K562 (cell line): ENCODE results near the gene TAS2R20. TPM values are rescaled to one million over a fixed set of nuclear protein-coding genes. Genes with fewer than 3 reads are reported as not detected.

ENCODE experiments used
- ATAC-seq: fragments of 200-7000 bp; cut with Tn5 transposase; 3 replicates; pipeline ENCODE4 v1.9.1; 2020; ENCODE audit warnings: moderate library complexity
- BruUV-seq: library from RNA; stranded (reverse); fragments of 400-500 nt; replicated peaks from 2 replicates; lab custom pipeline; 2021; lab: Mats Ljungman, UMichigan
- CTCF ChIA-PET: fragments of 300-600 bp; formaldehyde crosslinking; extraction: SDS; loops from one replicate; lab custom pipeline; 2021; ENCODE audit warnings: low intra/inter-chr PET ratio; lab: Yijun Ruan, JAX
- POLR2A ChIA-PET: fragments of 300-600, 350-650 bp; sonication (Branson Sonifier 250); formaldehyde crosslinking; extraction: SDS; loops from one replicate; lab custom pipeline; 2021; ENCODE audit warnings: antibody characterized with exemption, inconsistent platforms; lab: Yijun Ruan, JAX
- DNase-seq, 4 experiments: peaks; one replicate each; pipeline versions ENCODE4 v3.0.0 to v3.0.0-alpha.2; 2011 to 2018; ENCODE audit warnings: low spot score in 3 of 4, mixed read lengths in 3 of 4; ENCODE audit errors: extremely low read depth in 1 of 4
- FAIRE-seq: peaks from 2 replicates; lab custom pipeline; 2011; peaks lifted over from hg19 to GRCh38; lab: Jason Lieb, UNC
- H2AFZ ChIP-seq: 2 replicates; pipeline ENCODE4 v1.6.0; 2011; ENCODE audit warnings: low read depth, low read length, control low read depth, inconsistent platforms
- H3K27ac ChIP-seq: fragments of 200-600 bp; 3 replicates; pipeline ENCODE4 v1.8.0; 2011; ENCODE audit warnings: low read depth, mild to moderate bottlenecking, control low read depth, inconsistent platforms, low read length, moderate library complexity, mixed read lengths; ENCODE audit errors: extremely low read depth
- H3K27me3 ChIP-seq, 2 experiments: fragments of 300-600 bp in 1 of 2; 2 replicates in 1 of 2; 3 replicates in 1 of 2; pipeline versions ENCODE4 v1.6.0 to v1.8.0; 2011; ENCODE audit warnings: inconsistent platforms in 2 of 2, low read length in 2 of 2, mild to moderate bottlenecking in 1 of 2, mixed read lengths in 1 of 2, moderate library complexity in 1 of 2; ENCODE audit not compliant: control insufficient read depth in 2 of 2, insufficient read depth in 2 of 2
- H3K36me3 ChIP-seq: fragments of 300-600 bp; 3 replicates; pipeline ENCODE4 v1.8.0; 2011; ENCODE audit warnings: mild to moderate bottlenecking, low read length, inconsistent platforms; ENCODE audit not compliant: control insufficient read depth, insufficient read depth
- H3K4me1 ChIP-seq, 2 experiments: fragments of 200-600 bp in 1 of 2; replicated peaks in 1 of 2; 2 replicates in 1 of 2; 3 replicates in 1 of 2; pipeline versions ENCODE4 v1.5.1 to v1.8.0; 2011; ENCODE audit warnings: inconsistent platforms in 2 of 2, low read length in 2 of 2, mild to moderate bottlenecking in 1 of 2, mixed read lengths in 1 of 2, moderate library complexity in 1 of 2; ENCODE audit not compliant: control insufficient read depth in 2 of 2, insufficient read depth in 2 of 2
- H3K4me2 ChIP-seq: 2 replicates; pipeline ENCODE4 v1.6.1; 2011; ENCODE audit warnings: low read length, control low read depth, inconsistent platforms, mixed read lengths; ENCODE audit not compliant: insufficient read depth
- H3K4me3 ChIP-seq: fragments of 200-600 bp; sonication (generic), shearing (Covaris generic); 2 replicates; pipeline ENCODE4 v1.5.1; 2016; ENCODE audit warnings: control low read depth, inconsistent platforms
- H3K79me2 ChIP-seq: fragments of 200-600 bp; 3 replicates; pipeline ENCODE4 v1.8.0; 2011; ENCODE audit warnings: low read length, inconsistent platforms; ENCODE audit not compliant: control insufficient read depth, insufficient read depth
- H3K9ac ChIP-seq, 2 experiments: 2 replicates each; pipeline versions ENCODE4 v1.6.0 to v1.6.1; 2011; ENCODE audit warnings: low read depth in 2 of 2, low read length in 2 of 2, control low read depth in 1 of 2, inconsistent platforms in 1 of 2, mild to moderate bottlenecking in 1 of 2, mixed read lengths in 1 of 2; ENCODE audit not compliant: insufficient read depth in 1 of 2
- H3K9me1 ChIP-seq: one replicate; pipeline ENCODE4 v1.6.0; 2011; ENCODE audit warnings: inconsistent platforms, mild to moderate bottlenecking, low read length, moderate library complexity; ENCODE audit not compliant: control insufficient read depth, insufficient read depth
- H3K9me3 ChIP-seq: replicated peaks from 2 replicates; pipeline ENCODE4 v1.5.1; 2011; ENCODE audit warnings: low read depth, low read length, inconsistent platforms; ENCODE audit not compliant: control insufficient read depth, insufficient read depth
- H4K20me1 ChIP-seq: replicated peaks from 2 replicates; pipeline ENCODE4 v1.6.1; 2011; ENCODE audit warnings: low read length, inconsistent platforms, mixed read lengths; ENCODE audit not compliant: control insufficient read depth, insufficient read depth
- CBFA2T3 ChIP-seq: fragments of 450-650 bp; IDR thresholded peaks from 2 replicates; pipeline ENCODE4 v1.6.1; 2017
- CBX8 ChIP-seq: fragments of 200-600 bp; sonication (generic); IDR thresholded peaks from 2 replicates; pipeline ENCODE4 v1.6.1; 2012; ENCODE audit warnings: borderline replicate concordance, mixed run types, low read depth, mild to moderate bottlenecking, moderate library complexity, mixed read lengths, low read length, control low read depth, inconsistent platforms; ENCODE audit not compliant: poor library complexity, severe bottlenecking; ENCODE audit errors: extremely low read depth
- E2F1 ChIP-seq: sonication (generic); formaldehyde crosslinking; IDR thresholded peaks from 2 replicates; pipeline ENCODE4 v1.8.1; 2023; ENCODE audit warnings: mild to moderate bottlenecking, missing genetic modification reagents, moderate library complexity
- ELF2 ChIP-seq: fragments of 250-450 bp; sonication (Bioruptor Pico); IDR thresholded peaks from 2 replicates; pipeline ENCODE4 v1.5.0; 2021; ENCODE audit warnings: mild to moderate bottlenecking
- FOXM1 ChIP-seq, 2 experiments: fragments of 450-650 bp in 1 of 2; sonication (generic) in 1 of 2; formaldehyde crosslinking in 1 of 2; IDR thresholded peaks; 2 replicates each; pipeline versions ENCODE4 v1.6.1 to v1.9.0; 2017 to 2022; ENCODE audit warnings: low read depth in 2 of 2, mild to moderate bottlenecking in 2 of 2, missing genetic modification reagents in 1 of 2, moderate library complexity in 1 of 2
- GABPA ChIP-seq: fragments of 200-800 bp; sonication (Bioruptor generic); conservative IDR thresholded peaks from 2 replicates; pipeline ENCODE4 v1.6.1; 2016; ENCODE audit warnings: low read depth, missing genetic modification characterization, missing compliant biosample characterization
- HDAC6 ChIP-seq: IDR thresholded peaks from 2 replicates; pipeline ENCODE4 v1.6.1; 2012; ENCODE audit warnings: low read depth, mild to moderate bottlenecking, control low read depth, inconsistent platforms, low read length, moderate library complexity
- HIVEP1 ChIP-seq: fragments of 250-450 bp; sonication (Bioruptor Pico); IDR thresholded peaks from 2 replicates; pipeline ENCODE4 v1.4.0; 2020; ENCODE audit warnings: mild to moderate bottlenecking
- IFI16 ChIP-seq: fragments of 250-450 bp; sonication (Bioruptor Pico); IDR thresholded peaks from 2 replicates; pipeline ENCODE4 v2.1.2; 2022; ENCODE audit warnings: mild to moderate bottlenecking, inconsistent platforms
- IRF1 ChIP-seq: sonication (generic); formaldehyde crosslinking; IDR thresholded peaks from 2 replicates; pipeline ENCODE4 v1.8.0; 2022; ENCODE audit warnings: missing genetic modification reagents, mild to moderate bottlenecking, borderline replicate concordance
- MAFF ChIP-seq: IDR thresholded peaks from 2 replicates; pipeline ENCODE4 v1.6.1; 2012; ENCODE audit warnings: low read length, improper control_type of control experiment
- MAFK ChIP-seq: IDR thresholded peaks from 2 replicates; pipeline ENCODE4 v1.6.1; 2011; ENCODE audit warnings: low read length, improper control_type of control experiment
- MIER1 ChIP-seq: fragments of 450-650 bp; IDR thresholded peaks from 2 replicates; pipeline ENCODE4 v1.6.1; 2016; ENCODE audit warnings: antibody characterized with exemption, mild to moderate bottlenecking, low read depth
- MXI1 ChIP-seq: IDR thresholded peaks from 2 replicates; pipeline ENCODE4 v1.6.1; 2011; ENCODE audit warnings: low read depth, mild to moderate bottlenecking, improper control_type of control experiment, low read length
- RBM14 ChIP-seq: fragments of 200-400 bp; formaldehyde crosslinking; IDR thresholded peaks from 2 replicates; pipeline ENCODE4 v1.6.1; 2018; ENCODE audit warnings: low read depth, mild to moderate bottlenecking, low read length, moderate library complexity, borderline replicate concordance; ENCODE audit not compliant: insufficient read depth
- TEAD4 ChIP-seq, 2 experiments: sonication (generic) in 1 of 2; formaldehyde crosslinking in 1 of 2; IDR thresholded peaks; 2 replicates each; pipeline versions ENCODE4 v1.6.1 to v1.8.0; 2012 to 2022; ENCODE audit warnings: borderline replicate concordance in 1 of 2, inconsistent platforms in 1 of 2, low read length in 1 of 2, mild to moderate bottlenecking in 1 of 2, missing genetic modification reagents in 1 of 2
- ZNF280B ChIP-seq: fragments of 250-450 bp; sonication (Bioruptor Pico); IDR thresholded peaks from 2 replicates; pipeline ENCODE4 v1.5.1; 2021; ENCODE audit warnings: mild to moderate bottlenecking
- ZNF347 ChIP-seq: fragments of 450-650 bp; formaldehyde crosslinking; IDR thresholded peaks from 2 replicates; pipeline ENCODE4 v1.4.0; 2020; ENCODE audit warnings: low read depth, mild to moderate bottlenecking, moderate library complexity
- ZNF778 ChIP-seq: fragments of 450-650 bp; formaldehyde crosslinking; IDR thresholded peaks from 2 replicates; pipeline ENCODE4 v1.4.0; 2020; ENCODE audit warnings: mild to moderate bottlenecking, moderate library complexity
- in situ Hi-C: fragments of 300-500 bp; cut with MboI; formaldehyde crosslinking; loops from 4 replicates; pipeline ENCODE4 v1.15.0; 2018; ENCODE audit warnings: inconsistent platforms, mixed read lengths
- intact Hi-C: fragments of 100-400 bp; cut with micrococcal nuclease; formaldehyde crosslinking; loops from 2 replicates; pipeline ENCODE4 v1.14.2; 2022
- polyA plus RNA-seq, 8 experiments: library from polyadenylated mRNA; depleted of rRNA in 4 of 8; stranded (reverse) in 5 of 8; unstranded in 3 of 8; fragments of >200 nt; fragmentation: Nextera tagmentation in 2 of 8; fragmentation: Illumina TruSeq in 1 of 8; extraction: Ambion mirVana in 2 of 8; extraction: Trizol in 1 of 8; gene quantifications; 2 replicates each; pipeline versions ENCODE4 v1.2.1 to v1.2.3, GENCODE V29; 2011 to 2014; ENCODE audit warnings: inconsistent platforms in 1 of 8, missing spikeins in 1 of 8
- total RNA-seq, 7 experiments: library from RNA; depleted of rRNA in 6 of 7; stranded (reverse); fragments of >200 nt in 6 of 7; fragmentation: Illumina TruSeq in 2 of 7; extraction: Trizol in 2 of 7; gene quantifications; 2 replicates each; pipeline versions ENCODE4 v1.2.1 to v1.2.3, GENCODE V29; 2011 to 2021; ENCODE audit warnings: low replicate concordance in 1 of 7

TAS2R20 gene
- total and polyA plus RNA-seq, 9 of the 15 experiments (the other 6 are each of a cell fraction or from before 2014, with no cell fraction given), result 0.07 to 2.3 (median 0.77) TPM

GRCh38 chr12:10956085-10956484 lies 42.0 kb downstream of the TAS2R20 start:
- FAIRE-seq, result no peak
- intact Hi-C loops, result no loop called here
- H3K4me3 ChIP-seq, result no peak overlapping the region
- TF ChIP-seq ELF2 (CRISPR knock-in tag) (no peak), MAFK (no peak), ZNF280B (CRISPR knock-in tag) (no peak), GABPA (tag) (no peak), ZNF778 (CRISPR knock-in tag) (no peak), HIVEP1 (CRISPR knock-in tag) (no peak), TEAD4 (IDR thresholded peaks at IDR 0.05; ENCODE audit: low read length) (no peak), TEAD4 (CRISPR knock-in tag; IDR thresholded peaks at IDR 0.05; ENCODE audit: borderline replicate concordance) (no peak), MXI1 (no peak), FOXM1 (IDR thresholded peaks at IDR 0.05; ENCODE audit: low read depth) (no peak), FOXM1 (CRISPR knock-in tag; IDR thresholded peaks at IDR 0.05; ENCODE audit: low read depth) (no peak), RBM14 (no peak), IRF1 (CRISPR knock-in tag) (no peak), CBFA2T3 (no peak), CBX8 (no peak), HDAC6 (no peak), MIER1 (no peak), ZNF347 (no peak), MAFF (no peak), IFI16 (CRISPR knock-in tag) (no peak), E2F1 (no peak)

More at GRCh38 chr12:10956085-10956484, 42.0 kb downstream of the TAS2R20 start:
- no peaks in the 10 kb centered on the region for H3K36me3 ChIP-seq
- in situ Hi-C loops, result no loop called here
- ChIA-PET CTCF (no interaction called here), POLR2A (no interaction called here)
- H3K27ac ChIP-seq, result no peak overlapping the region
- H3K79me2 ChIP-seq, result no peaks in the 10 kb centered on the region
- H3K4me1 ChIP-seq, result no peaks in the 10 kb centered on the region
- H4K20me1 ChIP-seq, result no peaks in the 10 kb centered on the region
- H3K27me3 ChIP-seq, result no peaks in the 10 kb centered on the region
- no peak for DNase-seq
- H3K9me3 ChIP-seq, result no peaks in the 10 kb centered on the region
- ATAC-seq, result no peak
- no peak overlapping the region for H2AFZ ChIP-seq
- H3K9ac ChIP-seq, result no peak overlapping the region
- H3K9me1 ChIP-seq, result no peaks in the 10 kb centered on the region
- H3K4me2 ChIP-seq, result no peak overlapping the region
- BruUV-seq, result no TSS peak
